Muscle layer of duodenum (tissue), 2 donors: Measurements from ENCODE around the gene RSPO3.

Experiments
- H3K27ac ChIP-seq: one replicate; pipeline ENCODE4 v1.7.0; 2013; ENCODE audit warnings: mild to moderate bottlenecking, low read length
- H3K27me3 ChIP-seq: one replicate; pipeline ENCODE4 v1.7.0; 2013; ENCODE audit warnings: low read depth, mild to moderate bottlenecking, control low read depth, low read length
- H3K36me3 ChIP-seq, 2 donors: one replicate each; pipeline ENCODE4 v1.7.0; 2013; ENCODE audit warnings: low read length in 2 of 2, control low read depth in 1 of 2, mild to moderate bottlenecking in 1 of 2; ENCODE audit not compliant: insufficient read depth in 2 of 2, control insufficient read depth in 1 of 2
- H3K4me1 ChIP-seq, 2 donors: one replicate each; pipeline ENCODE4 v1.7.0; 2013; ENCODE audit warnings: low read length in 2 of 2, mild to moderate bottlenecking in 2 of 2, control low read depth in 1 of 2, moderate library complexity in 1 of 2; ENCODE audit not compliant: insufficient read depth in 2 of 2, control insufficient read depth in 1 of 2
- H3K4me3 ChIP-seq, 2 donors: one replicate each; pipeline ENCODE4 v1.7.0; 2013; ENCODE audit warnings: low read length in 2 of 2, low read depth in 1 of 2, mild to moderate bottlenecking in 1 of 2
- H3K9me3 ChIP-seq, 2 donors: one replicate each; pipeline ENCODE4 v1.7.0; 2013; ENCODE audit warnings: low read length in 2 of 2, control low read depth in 1 of 2, mild to moderate bottlenecking in 1 of 2; ENCODE audit not compliant: control insufficient read depth in 1 of 2
- donor health status: healthy.

RSPO3 gene

GRCh38 chr6:127128066-127128465, 9.6 kb downstream of the RSPO3 start:
- Histone ChIP-seq H3K36me3 (no peaks in the 10 kb centered on the region), H3K27ac (no peak overlapping the region), H3K27me3 (no peaks in the 10 kb centered on the region), H3K4me3 (no peak overlapping the region), H3K4me1 (peaks cover 0 to 18% of the 10 kb centered on the region in 2 donors), H3K9me3 (no peaks in the 10 kb centered on the region)

- no peak overlapping the region for H3K27ac ChIP-seq
- no peaks in the 10 kb centered on the region for H3K36me3 ChIP-seq
- no peaks in the 10 kb centered on the region for H3K27me3 ChIP-seq
- peaks cover 0 to 22% of the 10 kb centered on the region in 2 donors for H3K4me1 ChIP-seq
- H3K9me3 ChIP-seq: no peaks in the 10 kb centered on the region
- no peak overlapping the region for H3K4me3 ChIP-seq
Observed at GRCh38 chr6:127129251-127129650, 10.8 kb downstream of the RSPO3 start.

- Histone ChIP-seq H3K9me3 (no peaks in the 10 kb centered on the region), H3K27ac (no peak overlapping the region), H3K27me3 (no peaks in the 10 kb centered on the region), H3K4me3 (no peak overlapping the region), H3K36me3 (no peaks in the 10 kb centered on the region), H3K4me1 (peaks cover 0 to 22% of the 10 kb centered on the region in 2 donors)
Observed at GRCh38 chr6:127131275-127131674, 12.8 kb downstream of the RSPO3 start.

- Histone ChIP-seq H3K4me1 (peaks cover 0 to 22% of the 10 kb centered on the region in 2 donors), H3K27me3 (no peaks in the 10 kb centered on the region), H3K27ac (no peak overlapping the region), H3K36me3 (no peaks in the 10 kb centered on the region), H3K9me3 (no peaks in the 10 kb centered on the region), H3K4me3 (no peak overlapping the region)
Observed at GRCh38 chr6:127131772-127132376, 13.4 kb downstream of the RSPO3 start.

GRCh38 chr6:127134136-127134535, 15.7 kb downstream of the RSPO3 start:
- Histone ChIP-seq H3K36me3 (no peaks in the 10 kb centered on the region), H3K4me3 (no peak overlapping the region), H3K27ac (no peak overlapping the region), H3K4me1 (peaks cover 0 to 22% of the 10 kb centered on the region in 2 donors), H3K27me3 (no peaks in the 10 kb centered on the region), H3K9me3 (no peaks in the 10 kb centered on the region)

- H3K9me3 ChIP-seq: no peaks in the 10 kb centered on the region
- H3K36me3 ChIP-seq: no peaks in the 10 kb centered on the region
- no peaks in the 10 kb centered on the region for H3K27me3 ChIP-seq
- H3K27ac ChIP-seq: no peak overlapping the region
- H3K4me3 ChIP-seq: no peak overlapping the region
- peaks cover 0 to 17% of the 10 kb centered on the region in 2 donors for H3K4me1 ChIP-seq
Observed at GRCh38 chr6:127136786-127137185, 18.3 kb downstream of the RSPO3 start.

GRCh38 chr6:127146932-127147331, 28.5 kb downstream of the RSPO3 start:
- Histone ChIP-seq H3K9me3 (no peaks in the 10 kb centered on the region), H3K36me3 (no peaks in the 10 kb centered on the region), H3K4me3 (no peak overlapping the region), H3K27ac (no peak overlapping the region), H3K4me1 (peaks cover 0 to 4% of the 10 kb centered on the region in 2 donors), H3K27me3 (no peaks in the 10 kb centered on the region)

GRCh38 chr6:127147534-127147933, 29.1 kb downstream of the RSPO3 start:
- Histone ChIP-seq H3K4me3 (no peak overlapping the region), H3K36me3 (no peaks in the 10 kb centered on the region), H3K27ac (no peak overlapping the region), H3K4me1 (peaks cover 0 to 4% of the 10 kb centered on the region in 2 donors), H3K9me3 (no peaks in the 10 kb centered on the region), H3K27me3 (no peaks in the 10 kb centered on the region)

GRCh38 chr6:127148511-127148910, 30.0 kb downstream of the RSPO3 start:
- Histone ChIP-seq H3K4me1 (peaks cover 0 to 4% of the 10 kb centered on the region in 2 donors), H3K36me3 (no peaks in the 10 kb centered on the region), H3K4me3 (no peak overlapping the region), H3K9me3 (no peaks in the 10 kb centered on the region), H3K27me3 (no peaks in the 10 kb centered on the region), H3K27ac (no peak overlapping the region)

- Histone ChIP-seq H3K36me3 (no peaks in the 10 kb centered on the region), H3K4me1 (no peaks in the 10 kb centered on the region), H3K27ac (no peak overlapping the region), H3K27me3 (no peaks in the 10 kb centered on the region), H3K4me3 (no peak overlapping the region), H3K9me3 (no peaks in the 10 kb centered on the region)
Observed at GRCh38 chr6:127154509-127154908, 36.0 kb downstream of the RSPO3 start.

GRCh38 chr6:127160484-127160883, 42.0 kb downstream of the RSPO3 start:
- H3K9me3 ChIP-seq: no peaks in the 10 kb centered on the region
- no peak overlapping the region for H3K4me3 ChIP-seq
- no peaks in the 10 kb centered on the region for H3K36me3 ChIP-seq
- no peaks in the 10 kb centered on the region for H3K4me1 ChIP-seq
- no peaks in the 10 kb centered on the region for H3K27me3 ChIP-seq
- no peak overlapping the region for H3K27ac ChIP-seq

GRCh38 chr6:127162836-127163235, 44.4 kb downstream of the RSPO3 start:
- H3K27ac ChIP-seq: no peak overlapping the region
- H3K4me1 ChIP-seq: no peaks in the 10 kb centered on the region
- H3K36me3 ChIP-seq: no peaks in the 10 kb centered on the region
- H3K4me3 ChIP-seq: no peak overlapping the region
- H3K9me3 ChIP-seq: no peaks in the 10 kb centered on the region
- no peaks in the 10 kb centered on the region for H3K27me3 ChIP-seq
